K562 (cell line): ENCODE results near the gene NACC1. TPM values are rescaled to one million over a fixed set of nuclear protein-coding genes. Genes with fewer than 3 reads are reported as not detected.

Experiments used
- ARID4B ChIP-seq: sonication (generic); formaldehyde crosslinking; IDR thresholded peaks from 2 replicates; pipeline ENCODE4 v1.8.0; 2022; ENCODE audit warnings: mild to moderate bottlenecking, missing genetic modification reagents
- CBFA2T3 ChIP-seq: fragments of 450-650 bp; IDR thresholded peaks from 2 replicates; pipeline ENCODE4 v1.6.1; 2017
- GATAD2B ChIP-seq: fragments of 450-650 bp; IDR thresholded peaks from 2 replicates; pipeline ENCODE4 v1.6.1; 2017; ENCODE audit warnings: mild to moderate bottlenecking, borderline replicate concordance
- GMEB1 ChIP-seq: fragments of 250-450 bp; sonication (Bioruptor Pico); IDR thresholded peaks from 2 replicates; pipeline ENCODE4 v1.4.0; 2020; ENCODE audit warnings: mild to moderate bottlenecking
- ILK ChIP-seq: fragments of 450-650 bp; IDR thresholded peaks from 2 replicates; pipeline ENCODE4 v1.6.1; 2016; ENCODE audit warnings: missing genetic modification characterization, low read depth, mild to moderate bottlenecking, missing compliant biosample characterization, moderate library complexity, borderline replicate concordance
- MEIS2 ChIP-seq: fragments of 450-650 bp; IDR thresholded peaks from 2 replicates; pipeline ENCODE4 v1.6.1; 2014; ENCODE audit warnings: mild to moderate bottlenecking; ENCODE audit not compliant: partially characterized antibody
- MYBL2 ChIP-seq, 2 experiments: fragments of 450-650 bp in 1 of 2; sonication (generic) in 1 of 2; formaldehyde crosslinking in 1 of 2; IDR thresholded peaks; 2 replicates each; pipeline versions ENCODE4 v1.6.1 to v1.8.1; 2017 to 2022; ENCODE audit warnings: borderline replicate concordance in 1 of 2, inconsistent platforms in 1 of 2, low read depth in 1 of 2, mild to moderate bottlenecking in 1 of 2, missing genetic modification reagents in 1 of 2, moderate library complexity in 1 of 2
- MYNN ChIP-seq, 2 experiments: sonication (generic); formaldehyde crosslinking in 1 of 2; IDR thresholded peaks; 2 replicates each; pipeline versions ENCODE4 v1.5.0 to v1.6.1; 2016 to 2020; ENCODE audit warnings: antibody characterized with exemption in 1 of 2, missing genetic modification reagents in 1 of 2
- NR3C1 ChIP-seq: sonication (generic); formaldehyde crosslinking; IDR thresholded peaks from 2 replicates; pipeline ENCODE4 v1.8.1; 2022; ENCODE audit warnings: missing genetic modification reagents
- POLR2B ChIP-seq: fragments of 450-650 bp; IDR thresholded peaks from 2 replicates; pipeline ENCODE4 v1.6.1; 2018; ENCODE audit warnings: low read depth; ENCODE audit not compliant: partially characterized antibody
- RBM25 ChIP-seq: fragments of 200-400 bp; formaldehyde crosslinking; IDR thresholded peaks from 2 replicates; pipeline ENCODE4 v1.6.1; 2018; ENCODE audit warnings: low read length, low read depth, moderate library complexity; ENCODE audit not compliant: severe bottlenecking
- TAF15 ChIP-seq: fragments of 200-400 bp; formaldehyde crosslinking; IDR thresholded peaks from 2 replicates; pipeline ENCODE4 v1.6.1; 2017; ENCODE audit warnings: mild to moderate bottlenecking, low read depth, low read length, moderate library complexity
- TCFL5 ChIP-seq: fragments of 250-450 bp; sonication (Bioruptor Pico); conservative IDR thresholded peaks from 2 replicates; pipeline ENCODE4 v1.6.1; 2021; ENCODE audit warnings: mild to moderate bottlenecking, moderate library complexity, matching md5 sums
- YBX1 ChIP-seq: fragments of 450-650 bp; IDR thresholded peaks from 2 replicates; pipeline ENCODE4 v1.7.1; 2016; ENCODE audit warnings: mild to moderate bottlenecking
- ZFP30 ChIP-seq: fragments of 250-450 bp; sonication (Bioruptor Pico); IDR thresholded peaks from 2 replicates; pipeline ENCODE4 v1.8.0; 2022; ENCODE audit warnings: moderate library complexity, mild to moderate bottlenecking, inconsistent platforms, borderline replicate concordance
- ZNF586 ChIP-seq: fragments of 450-650 bp; formaldehyde crosslinking; conservative IDR thresholded peaks from 2 replicates; pipeline ENCODE4 v1.4.0; 2020; ENCODE audit warnings: mild to moderate bottlenecking, moderate library complexity
- ZNF740 ChIP-seq, 3 experiments: fragments of 200-800 bp in 1 of 3; sonication (Bioruptor generic) in 1 of 3; sonication (generic) in 1 of 3; formaldehyde crosslinking in 1 of 3; IDR thresholded peaks; 2 replicates each; pipeline versions ENCODE4 v1.6.1 to v1.8.0; 2016 to 2022; ENCODE audit warnings: mild to moderate bottlenecking in 2 of 3, missing compliant biosample characterization in 2 of 3, missing genetic modification characterization in 2 of 3, missing genetic modification reagents in 1 of 3
- ZSCAN29 ChIP-seq: fragments of 450-650 bp; IDR thresholded peaks from 2 replicates; pipeline ENCODE4 v1.6.1; 2017
- polyA plus RNA-seq, 8 experiments: library from polyadenylated mRNA; depleted of rRNA in 4 of 8; stranded (reverse) in 5 of 8; unstranded in 3 of 8; fragments of >200 nt; fragmentation: Nextera tagmentation in 2 of 8; fragmentation: Illumina TruSeq in 1 of 8; extraction: Ambion mirVana in 2 of 8; extraction: Trizol in 1 of 8; gene quantifications; 2 replicates each; pipeline versions ENCODE4 v1.2.1 to v1.2.3, GENCODE V29; 2011 to 2014; ENCODE audit warnings: inconsistent platforms in 1 of 8, missing spikeins in 1 of 8
- total RNA-seq, 7 experiments: library from RNA; depleted of rRNA in 6 of 7; stranded (reverse); fragments of >200 nt in 6 of 7; fragmentation: Illumina TruSeq in 2 of 7; extraction: Trizol in 2 of 7; gene quantifications; 2 replicates each; pipeline versions ENCODE4 v1.2.1 to v1.2.3, GENCODE V29; 2011 to 2021; ENCODE audit warnings: low replicate concordance in 1 of 7

The NACC1 gene
- total and polyA plus RNA-seq, 9 of the 15 experiments (the other 6 are each of a cell fraction or from before 2014, with no cell fraction given): 0.04 to 96.6 (median 25.8) TPM

- TF ChIP-seq ARID4B (CRISPR knock-in tag) (no peak), ILK (tag) (no peak), CBFA2T3 (no peak), ZNF740 (CRISPR knock-in tag; IDR thresholded peaks at IDR 0.05) (no peak), ZNF740 (tag; IDR thresholded peaks at IDR 0.05) (peak in 1 of 2 experiments; percentile 7; a peak in 2 of 4 replicates), TCFL5 (no peak), YBX1 (no peak), MEIS2 (no peak), MYBL2 (IDR thresholded peaks at IDR 0.05; ENCODE audit: low read depth) (no peak), MYBL2 (CRISPR knock-in tag; IDR thresholded peaks at IDR 0.05; ENCODE audit: borderline replicate concordance) (no peak), GATAD2B (peak; percentile 38; the same call in 1 of the 2 replicates), TAF15 (no peak), GMEB1 (CRISPR knock-in tag) (no peak), MYNN (IDR thresholded peaks at IDR 0.05) (no peak), MYNN (CRISPR knock-in tag; IDR thresholded peaks at IDR 0.05) (no peak), ZFP30 (CRISPR knock-in tag) (no peak), NR3C1 (no peak), ZSCAN29 (no peak), POLR2B (no peak), RBM25 (no peak), ZNF586 (CRISPR knock-in tag) (no peak)
Measured at GRCh38 chr19:13164343-13165161, 46.5 kb downstream of the NACC1 start (continued).
